ENCODE data around the gene DNAH17.

DNAH17 gene

GRCh38 chr17:78581304-78581703, 4.1 kb upstream of the DNAH17 start:
- no peak for ATAC-seq
- TF ChIP-seq PATZ1 (CRISPR knock-in tag; IDR thresholded peaks at IDR 0.05; ENCODE audit: borderline replicate concordance) (no peak), ZNF8 (CRISPR knock-in tag; IDR thresholded peaks at IDR 0.05) (no peak), BACH2 (CRISPR knock-in tag; IDR thresholded peaks at IDR 0.05; ENCODE audit: borderline replicate concordance) (no peak), ZC3H10 (CRISPR knock-in tag; IDR thresholded peaks at IDR 0.05) (no peak), TCF4 (CRISPR knock-in tag; IDR thresholded peaks at IDR 0.05; ENCODE audit: borderline replicate concordance) (no peak), CSRNP3 (CRISPR knock-in tag; IDR thresholded peaks at IDR 0.05) (no peak), ZNF70 (CRISPR knock-in tag; IDR thresholded peaks at IDR 0.05) (no peak), GLIS3 (CRISPR knock-in tag; IDR thresholded peaks at IDR 0.05) (no peak), ISL1 (CRISPR knock-in tag; IDR thresholded peaks at IDR 0.05) (no peak), TSHZ2 (CRISPR knock-in tag; IDR thresholded peaks at IDR 0.05) (no peak), OSR1 (CRISPR knock-in tag; IDR thresholded peaks at IDR 0.05) (no peak), ZFP3 (CRISPR knock-in tag; IDR thresholded peaks at IDR 0.05) (no peak), TOX (CRISPR knock-in tag; IDR thresholded peaks at IDR 0.05; ENCODE audit: borderline replicate concordance) (no peak), PPARA (CRISPR knock-in tag; IDR thresholded peaks at IDR 0.05; ENCODE audit: borderline replicate concordance) (no peak), SNAI2 (CRISPR knock-in tag; IDR thresholded peaks at IDR 0.05) (no peak)

- ATAC-seq: no peak
- TF ChIP-seq RARB (CRISPR knock-in tag; IDR thresholded peaks at IDR 0.05) (no peak), TOX (CRISPR knock-in tag; IDR thresholded peaks at IDR 0.05; ENCODE audit: borderline replicate concordance) (no peak), ISL1 (CRISPR knock-in tag; IDR thresholded peaks at IDR 0.05) (no peak), TSHZ2 (CRISPR knock-in tag; IDR thresholded peaks at IDR 0.05) (no peak), ZNF70 (CRISPR knock-in tag; IDR thresholded peaks at IDR 0.05) (no peak), PATZ1 (CRISPR knock-in tag; IDR thresholded peaks at IDR 0.05; ENCODE audit: borderline replicate concordance) (no peak), POU6F1 (CRISPR knock-in tag; IDR thresholded peaks at IDR 0.05; ENCODE audit: borderline replicate concordance, low read depth) (no peak), BACH2 (CRISPR knock-in tag; IDR thresholded peaks at IDR 0.05; ENCODE audit: borderline replicate concordance) (no peak), CREB5 (CRISPR knock-in tag; IDR thresholded peaks at IDR 0.05; ENCODE audit: low read depth) (no peak), CSDC2 (CRISPR knock-in tag; IDR thresholded peaks at IDR 0.05) (no peak)
Measured at GRCh38 chr17:78580277-78580804, 3.1 kb upstream of the DNAH17 start.

Data from SK-N-SH treated with all-trans-retinoic acid at 6 μM for 48 hours (cell line).